Heart left ventricle (tissue), 13 donors: ENCODE results near the gene PLA2G2F.

Experiments
- CTCF ChIP-seq, 12 donors: fragments of 200-600 bp; sonication (generic) in 4 of 12; IDR thresholded peaks; one replicate each; pipeline versions ENCODE4 v1.5.0 to v1.8.0; 2018 to 2022; ENCODE audit warnings: antibody characterized with exemption in 12 of 12, mild to moderate bottlenecking in 5 of 12
- POLR2A ChIP-seq, 2 donors: fragments of 450-650 bp; IDR thresholded peaks; one replicate each; pipeline ENCODE4 v1.6.1; 2017; ENCODE audit warnings: antibody characterized with exemption in 2 of 2, mild to moderate bottlenecking in 2 of 2, moderate library complexity in 2 of 2
- donor health status: ischemic (EF 13 %, LVEDD 7.1; RV severe dilation, severe dysfunction).
- donor health status: DM: no; HTN: yes; CAD: no.
- donor health status: DM: no; HTN: no; CAD: no.
- donor health status: ischemic (EF 25% LVEDD 6.9; RV normal size, moderate dysfunction).
- donor health status: ischemic (EF 25% LVEDD 5.7; RV mildly dilated, moderate dysfunction).
- donor health status: ischemic (EF 35%, LVEDD 5.7; RV mildly dilated, moderate dysfunction).
- donor health status: nonischemic (EF 11% LVEDD 7.7; RV severe dilation, severe dysfunction).
- donor health status: DM: yes; HTN: yes; CAD: no.
- donor health status: PGD.
- donor health status: ischemic (EF 29% LVEDD 5.4; RV normal size, mild dysfunction).
- donor health status: nonischemic (EF 23%, LVEDD 6.1; RV moderate dilation, normal function).

GRCh38 chr1:20174937-20175666 is 36.0 kb downstream of the PLA2G2F start:
- no peak for TF ChIP-seq POLR2A (IDR thresholded peaks at IDR 0.05)
- no peak for TF ChIP-seq CTCF (IDR thresholded peaks at IDR 0.05)
